AG10803 (cell line): Measurements from ENCODE around the gene HSF5.

Source experiments
- DNase-seq: peaks from one replicate; pipeline ENCODE4 v3.0.0; 2010; ENCODE audit warnings: low read depth
- H3K4me3 ChIP-seq: 2 replicates; pipeline ENCODE4 v1.5.1; 2011; ENCODE audit warnings: mild to moderate bottlenecking, low read length, control low read depth
- CTCF ChIP-seq: conservative IDR thresholded peaks from 2 replicates; pipeline ENCODE4 v1.5.1; 2011; ENCODE audit warnings: mild to moderate bottlenecking, low read length, control low read depth, inconsistent platforms

Gene HSF5

GRCh38 chr17:58527949-58528348, 39.7 kb upstream of the HSF5 start:
- TF ChIP-seq CTCF = no peak
- DNase-seq = no peak

GRCh38 chr17:58527306-58527705, 39.1 kb upstream of the HSF5 start:
- TF ChIP-seq CTCF = 0 out of 2 replicates have a peak, but pooled peaks have one; percentile 6
- no peak overlapping the region for H3K4me3 ChIP-seq
- DNase-seq = no peak

More at GRCh38 chr17:58527949-58528348, 39.7 kb upstream of the HSF5 start:
- H3K4me3 ChIP-seq = no peak overlapping the region

DNA sequence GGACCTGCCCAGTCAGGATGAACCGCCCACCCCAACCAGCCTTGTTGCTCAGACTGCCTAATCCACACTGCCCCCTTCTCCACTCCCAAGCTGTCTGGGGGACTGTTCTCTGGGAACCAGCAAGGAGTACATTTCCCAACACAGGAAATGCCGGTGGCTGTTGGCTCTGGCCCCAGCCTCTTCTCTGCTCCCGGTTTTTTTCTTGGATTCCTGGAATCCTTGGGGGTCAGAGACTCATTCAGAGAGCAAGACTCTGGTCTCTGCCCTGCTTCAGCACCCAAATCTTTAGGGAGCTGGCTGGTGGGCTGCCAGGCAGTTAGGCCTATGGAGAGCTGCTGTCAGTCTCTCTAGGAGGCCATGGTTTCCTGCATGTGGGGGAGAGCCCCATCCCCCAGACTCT, 37.0 kb upstream of the HSF5 start:
- peak; percentile 92 for DNase-seq
- H3K4me3 ChIP-seq = peak overlapping the region; percentile 30
- no peak for TF ChIP-seq CTCF

DNA sequence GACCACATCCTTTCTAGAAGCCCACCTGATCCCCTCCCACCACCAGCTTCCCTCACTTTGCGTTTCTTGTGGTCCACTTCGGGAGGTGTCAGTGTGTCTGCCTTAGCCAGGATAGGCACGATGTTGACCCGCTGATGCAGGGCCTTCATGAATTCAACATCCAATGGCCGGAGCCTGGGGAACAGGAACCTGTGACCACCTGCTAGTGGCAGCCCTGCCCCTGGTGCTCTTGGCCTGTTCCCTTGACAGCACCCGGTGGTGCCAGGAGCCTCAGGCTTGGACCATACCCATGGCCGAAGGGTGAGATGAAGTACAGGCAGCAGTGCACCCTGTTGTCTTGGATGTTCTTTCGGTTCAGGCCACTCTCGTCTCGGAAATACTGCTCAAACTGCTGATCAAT, 33.5 kb upstream of the HSF5 start:
- no peak for DNase-seq
- H3K4me3 ChIP-seq = no peak overlapping the region
- TF ChIP-seq CTCF = no peak

DNA sequence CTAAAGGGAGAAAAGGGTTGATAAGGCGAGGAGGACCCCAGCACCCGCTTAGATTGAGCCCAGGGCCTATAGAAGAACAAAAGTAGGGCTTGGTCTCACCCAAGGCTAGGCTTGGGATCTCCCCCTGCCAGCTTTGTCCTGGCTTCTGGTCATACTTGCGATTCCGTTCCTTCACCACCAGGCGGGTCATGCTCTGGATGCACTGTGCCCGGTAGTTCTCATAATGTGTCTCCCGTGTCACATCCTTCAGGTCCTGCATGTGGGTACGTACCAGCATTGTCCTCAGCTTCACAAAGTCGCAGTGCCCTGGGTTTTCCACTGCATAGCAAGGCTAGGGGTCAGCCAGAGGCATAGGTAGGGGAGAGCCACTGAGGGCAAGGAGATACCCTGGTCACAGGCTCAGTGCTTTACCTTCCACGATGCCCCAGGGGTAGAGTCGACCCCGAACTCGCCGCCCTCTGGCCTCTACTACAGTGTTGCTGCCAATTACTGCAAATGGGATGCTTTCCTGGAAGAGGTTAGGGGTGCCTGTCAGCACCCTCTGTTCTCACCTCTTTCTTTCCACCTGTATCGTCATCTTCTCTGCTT, 32.7 kb upstream of the HSF5 start:
- DNase-seq = peak; percentile 22

DNA sequence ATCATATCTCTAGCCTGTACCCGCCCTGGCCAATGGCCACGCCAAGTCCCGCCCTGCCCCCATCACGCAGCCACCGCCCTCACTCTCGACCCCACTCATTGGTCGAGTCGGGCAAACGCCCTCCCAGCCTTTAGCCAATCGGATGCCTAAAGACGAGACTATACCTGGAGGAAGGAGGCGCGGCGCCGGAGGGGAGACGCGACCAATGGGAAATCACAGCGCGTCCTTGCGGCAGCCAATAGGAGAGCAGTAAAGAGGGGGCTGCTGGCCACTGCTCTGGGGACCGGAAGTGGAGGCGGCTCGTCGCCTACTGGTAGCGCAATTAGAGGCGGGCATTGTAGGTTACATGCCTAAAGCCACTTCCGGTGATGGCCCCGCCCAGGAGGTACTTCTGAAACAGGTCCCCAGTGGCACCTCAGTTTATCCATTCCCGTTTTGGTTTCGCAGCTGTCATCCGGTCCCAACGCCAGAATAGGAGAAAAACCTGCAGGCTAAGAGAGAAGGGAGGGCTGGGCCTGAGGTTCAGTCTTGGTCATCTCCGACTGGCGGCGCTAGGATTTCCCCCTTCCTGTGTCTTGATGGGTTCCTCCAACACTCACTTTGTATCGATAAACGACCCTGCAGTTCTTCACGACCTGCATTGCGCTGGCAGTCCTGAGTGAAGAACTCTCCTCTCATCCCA, 29.9 kb upstream of the HSF5 start:
- peak overlapping the region; percentile 92 for H3K4me3 ChIP-seq
- TF ChIP-seq CTCF = no peak
- peak; percentile 100 for DNase-seq

More for the DNA sequence above, 32.7 kb upstream of the HSF5 start:
- H3K4me3 ChIP-seq = no peak overlapping the region
- TF ChIP-seq CTCF = peak; percentile 56

- no peak for DNase-seq
- no peak for TF ChIP-seq CTCF
- H3K4me3 ChIP-seq = peak overlapping the region; percentile 82
These were observed 29.2 kb upstream of the HSF5 start for GRCh38 chr17:58517378-58517927.
